ENCODE results near the gene PARP15.

DNA sequence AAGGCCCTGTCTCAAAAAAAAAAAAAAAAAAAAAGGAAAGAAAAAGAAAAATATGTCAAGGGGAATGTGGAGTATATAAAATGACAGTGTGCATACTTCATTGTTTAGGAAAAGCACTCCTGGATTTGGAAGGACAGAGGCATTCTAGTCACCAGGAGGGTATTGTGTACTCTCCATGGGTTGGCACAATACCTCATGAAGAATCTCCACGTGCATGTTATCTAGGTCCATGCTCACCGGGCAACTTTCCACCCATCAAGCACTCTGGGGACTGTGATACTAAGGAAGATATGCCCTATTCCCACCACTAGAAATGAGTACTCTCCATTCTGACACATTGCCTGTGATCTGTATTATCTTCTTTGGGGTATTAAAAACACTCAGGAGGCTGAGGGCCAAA lies 47.3 kb upstream of the PARP15 start:
- TF ChIP-seq, protein P1, sequence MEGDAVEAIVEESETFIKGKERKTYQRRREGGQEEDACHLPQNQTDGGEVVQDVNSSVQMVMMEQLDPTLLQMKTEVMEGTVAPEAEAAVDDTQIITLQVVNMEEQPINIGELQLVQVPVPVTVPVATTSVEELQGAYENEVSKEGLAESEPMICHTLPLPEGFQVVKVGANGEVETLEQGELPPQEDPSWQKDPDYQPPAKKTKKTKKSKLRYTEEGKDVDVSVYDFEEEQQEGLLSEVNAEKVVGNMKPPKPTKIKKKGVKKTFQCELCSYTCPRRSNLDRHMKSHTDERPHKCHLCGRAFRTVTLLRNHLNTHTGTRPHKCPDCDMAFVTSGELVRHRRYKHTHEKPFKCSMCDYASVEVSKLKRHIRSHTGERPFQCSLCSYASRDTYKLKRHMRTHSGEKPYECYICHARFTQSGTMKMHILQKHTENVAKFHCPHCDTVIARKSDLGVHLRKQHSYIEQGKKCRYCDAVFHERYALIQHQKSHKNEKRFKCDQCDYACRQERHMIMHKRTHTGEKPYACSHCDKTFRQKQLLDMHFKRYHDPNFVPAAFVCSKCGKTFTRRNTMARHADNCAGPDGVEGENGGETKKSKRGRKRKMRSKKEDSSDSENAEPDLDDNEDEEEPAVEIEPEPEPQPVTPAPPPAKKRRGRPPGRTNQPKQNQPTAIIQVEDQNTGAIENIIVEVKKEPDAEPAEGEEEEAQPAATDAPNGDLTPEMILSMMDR (IDR thresholded peaks at IDR 0.05) = no peak
- TF ChIP-seq POLR2A (IDR thresholded peaks at IDR 0.05) = no peak
